Mesodermal cell (in vitro differentiated cells): ENCODE results near the gene TGM5.
"Not testable (repeated sequence)": the region's sequence is repeated elsewhere in the genome, so short reads cannot be mapped to it uniquely, and the experiment has no call there.

Source experiments
- H3K27ac ChIP-seq: 2 replicates; pipeline ENCODE4 v1.7.0; 2013; ENCODE audit warnings: mild to moderate bottlenecking, low read depth, low read length, moderate library complexity; ENCODE audit not compliant: severe bottlenecking
- H3K36me3 ChIP-seq: 2 replicates; pipeline ENCODE4 v1.7.1; 2013; ENCODE audit warnings: mild to moderate bottlenecking, low read length, moderate library complexity; ENCODE audit not compliant: control insufficient read depth, insufficient read depth
- H3K4me1 ChIP-seq: one replicate; pipeline ENCODE4 v1.7.1; 2013; ENCODE audit warnings: mild to moderate bottlenecking, low read length; ENCODE audit not compliant: insufficient read depth, control insufficient read depth, poor library complexity, severe bottlenecking
- H3K4me3 ChIP-seq: 2 replicates; pipeline ENCODE4 v1.7.0; 2013; ENCODE audit warnings: low read length, control low read depth, mild to moderate bottlenecking; ENCODE audit not compliant: insufficient read depth, poor library complexity, severe bottlenecking; ENCODE audit errors: extremely low read depth
- H3K9me3 ChIP-seq: 2 replicates; pipeline ENCODE4 v1.7.1; 2013; ENCODE audit warnings: mild to moderate bottlenecking, low read length, moderate library complexity; ENCODE audit not compliant: control insufficient read depth
- WGBS, 2 experiments: methylation state at CpG; one replicate each; pipeline ENCODE4 v1.1.5; 2013; ENCODE audit warnings: missing lambda C conversion rate in 2 of 2; ENCODE audit not compliant: insufficient coverage in 2 of 2; 5-methylcytosine and 5-hydroxymethylcytosine counted together

Gene TGM5

GRCh38 chr15:43275740-43276562, 9.2 kb upstream of the TGM5 start:
- no peak overlapping the region for H3K4me3 ChIP-seq
- 83 to 92% methylated on average over 12 to 14 of the region's 15 CpGs for WGBS, 2 experiments
- no peaks in the 10 kb centered on the region for H3K4me1 ChIP-seq
- no peaks in the 10 kb centered on the region for H3K9me3 ChIP-seq
- no peaks in the 10 kb centered on the region for H3K36me3 ChIP-seq
- H3K27ac ChIP-seq, result no peak overlapping the region

DNA sequence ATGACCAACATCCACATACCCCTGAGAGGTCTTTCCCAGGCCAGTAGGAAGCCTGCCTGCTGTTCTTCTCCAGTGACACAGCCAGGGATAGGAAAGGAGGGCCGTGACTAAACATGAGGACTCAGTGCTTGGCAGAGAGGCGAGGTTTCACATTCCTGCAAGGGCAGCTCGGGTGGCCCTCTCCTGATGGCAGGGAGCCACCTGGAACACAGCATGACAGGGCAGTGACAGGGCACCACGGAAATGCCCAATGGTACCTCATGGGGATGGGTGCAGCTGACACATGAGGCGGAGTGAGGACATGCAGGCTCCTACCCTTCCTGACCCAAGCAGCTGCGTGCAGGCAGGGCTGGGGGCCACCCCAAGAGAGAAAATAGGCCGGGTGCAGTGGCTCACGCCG, 7.4 kb upstream of the TGM5 start:
- Histone ChIP-seq H3K4me1 (no peaks in the 10 kb centered on the region), H3K4me3 (no peak overlapping the region), H3K36me3 (no peaks in the 10 kb centered on the region), H3K9me3 (no peaks in the 10 kb centered on the region), H3K27ac (no peak overlapping the region)
- WGBS, 2 experiments, result 88 to 93% methylated on average over 8 to 9 of the region's 9 CpGs

GRCh38 chr15:43273243-43273642, 6.5 kb upstream of the TGM5 start:
- Histone ChIP-seq H3K36me3 (no peaks in the 10 kb centered on the region), H3K4me1 (no peaks in the 10 kb centered on the region), H3K4me3 (no peak overlapping the region), H3K27ac (no peak overlapping the region), H3K9me3 (no peaks in the 10 kb centered on the region)
- WGBS, 2 experiments, result 80 to 84% methylated on average over 1 to 2 of the region's 2 CpGs

DNA sequence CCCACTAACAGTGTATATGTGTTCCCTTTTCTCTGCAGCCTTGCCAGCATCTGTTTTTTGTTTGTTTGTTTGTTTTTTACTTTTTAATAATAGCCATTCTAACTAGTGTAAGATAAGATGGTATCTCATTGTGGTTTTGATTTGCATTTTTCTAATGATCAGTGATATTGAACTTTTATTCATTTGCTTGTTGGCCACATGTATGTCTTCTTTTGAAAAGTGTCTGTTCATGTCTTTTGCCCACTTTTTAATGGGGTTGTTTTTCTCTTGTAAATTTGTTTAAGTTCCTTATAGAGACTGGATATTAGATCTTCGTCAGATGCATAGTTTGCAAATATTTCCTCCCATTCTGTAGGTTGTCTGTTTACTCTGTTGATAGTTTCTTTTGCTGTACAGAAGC, 5.2 kb upstream of the TGM5 start:
- not testable (repeated sequence) for H3K4me1 ChIP-seq, H3K36me3 ChIP-seq, H3K27ac ChIP-seq, H3K4me3 ChIP-seq, H3K9me3 ChIP-seq
- WGBS, 2 experiments, result no CpG with 5 or more reads among the region's 1 CpG

GRCh38 chr15:43270676-43271306, 4.1 kb upstream of the TGM5 start:
- Histone ChIP-seq H3K36me3 (no peaks in the 10 kb centered on the region), H3K4me1 (no peaks in the 10 kb centered on the region)
- 60 to 86% methylated on average over 1 to 3 of the region's 6 CpGs for WGBS, 2 experiments

DNA sequence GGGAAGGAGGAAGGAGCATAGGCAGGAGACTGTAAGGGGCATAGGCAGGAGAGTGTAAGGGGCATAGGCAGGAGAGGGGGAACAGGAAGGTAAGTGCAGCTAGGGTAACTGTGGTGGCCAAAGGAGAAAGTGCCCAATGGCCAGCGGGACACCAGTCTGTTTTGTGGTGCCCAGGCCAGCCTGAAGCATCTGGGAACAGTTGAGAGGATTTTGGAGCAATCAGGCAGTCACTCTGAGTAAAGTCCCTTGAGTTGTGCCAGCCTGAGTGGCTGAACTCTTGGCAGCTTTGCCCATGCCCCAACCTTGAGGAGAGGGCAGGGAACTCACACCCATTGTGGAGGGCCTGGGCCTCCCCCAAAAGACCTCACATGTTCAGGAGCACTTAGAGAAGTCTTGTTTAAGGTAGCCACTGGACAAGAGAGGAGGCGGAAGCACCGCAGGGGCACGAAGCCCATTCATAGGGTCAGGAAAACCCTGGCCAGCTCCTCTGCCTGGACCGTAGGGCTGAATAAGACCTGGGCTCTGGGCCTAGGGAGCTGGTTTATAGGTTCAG, 3.5 kb upstream of the TGM5 start:
- Histone ChIP-seq H3K27ac (no peak overlapping the region), H3K9me3 (no peaks in the 10 kb centered on the region), H3K36me3 (no peaks in the 10 kb centered on the region), H3K4me1 (no peaks in the 10 kb centered on the region), H3K4me3 (no peak overlapping the region)
- 86% methylated on average over 5 of the region's 5 CpGs for WGBS, 2 experiments

More at GRCh38 chr15:43270676-43271306, 4.1 kb upstream of the TGM5 start:
- no peak overlapping the region for H3K4me3 ChIP-seq
- no peak overlapping the region for H3K27ac ChIP-seq
- no peaks in the 10 kb centered on the region for H3K9me3 ChIP-seq

DNA sequence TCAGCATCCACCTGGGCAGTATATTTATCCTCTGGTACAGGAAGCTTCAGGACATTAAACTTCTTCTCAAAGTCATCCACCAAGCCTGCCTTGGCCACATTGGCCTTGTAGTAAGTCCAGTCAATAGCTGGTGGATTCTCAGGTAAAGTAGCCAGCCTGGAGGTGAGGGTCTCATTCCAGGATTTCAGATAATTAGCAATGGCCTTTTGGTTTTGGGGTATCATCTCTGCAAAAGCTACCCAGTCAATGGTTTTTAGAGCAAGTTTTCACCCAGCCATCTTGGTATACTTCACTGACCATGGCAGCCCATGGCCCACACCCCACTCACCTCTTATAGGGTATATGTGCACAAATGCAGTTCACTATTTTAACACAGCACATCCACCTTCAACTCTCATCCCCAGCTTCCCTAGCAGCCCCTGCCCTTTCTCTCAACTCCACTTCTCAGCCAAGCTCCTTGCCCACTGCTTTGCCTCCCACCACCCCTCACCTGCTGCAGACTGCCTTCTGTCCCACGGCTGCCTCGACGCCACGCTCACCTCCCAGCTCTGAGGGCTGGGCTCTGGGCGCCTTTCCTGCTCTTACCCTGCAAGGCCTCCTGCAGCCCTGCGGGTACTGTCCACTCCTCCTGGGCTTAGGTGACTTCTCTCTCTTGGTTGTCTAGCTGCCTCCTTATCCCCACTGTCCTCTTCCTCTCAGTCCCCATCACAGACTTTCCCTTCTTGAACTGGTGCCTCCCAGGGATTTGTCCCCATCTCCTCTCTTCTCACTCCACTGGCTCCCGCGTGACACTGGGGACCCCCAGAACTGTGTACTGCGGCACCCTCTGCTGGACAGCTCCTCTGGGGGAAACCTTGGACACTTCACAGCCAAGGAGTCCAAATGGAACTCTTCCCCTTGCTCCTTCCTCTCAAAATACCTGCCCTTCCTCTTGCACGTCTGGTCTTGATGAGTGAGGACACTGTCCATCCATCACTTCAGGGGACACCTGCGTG, 1.7 kb upstream of the TGM5 start:
- no peaks in the 10 kb centered on the region for H3K4me1 ChIP-seq
- no peaks in the 10 kb centered on the region for H3K36me3 ChIP-seq
- H3K4me3 ChIP-seq, result no peak overlapping the region
- no peaks in the 10 kb centered on the region for H3K9me3 ChIP-seq
- no peak overlapping the region for H3K27ac ChIP-seq
- WGBS, 2 experiments, result 61 to 64% methylated on average over 9 to 11 of the region's 11 CpGs

DNA sequence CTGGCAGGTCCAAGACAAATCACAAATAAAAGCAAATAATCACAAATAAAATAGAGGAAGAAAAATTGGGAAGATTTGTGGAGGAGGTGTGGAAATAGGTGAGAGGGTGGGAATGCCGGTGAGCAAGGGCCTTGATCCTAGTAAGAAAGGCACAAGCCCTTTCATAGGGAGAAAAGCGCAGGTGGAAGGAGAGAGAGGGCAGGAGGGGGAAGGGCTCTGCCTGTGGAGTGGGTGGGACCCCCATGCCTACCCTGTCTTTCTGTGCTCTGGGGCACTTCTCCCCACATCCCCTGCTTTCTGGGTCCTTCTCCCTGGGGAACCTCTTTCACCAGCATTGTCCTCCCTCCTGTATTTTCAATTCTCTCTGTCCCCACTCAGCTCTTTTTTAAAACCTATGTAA, 711 bp upstream of the TGM5 start:
- no peaks in the 10 kb centered on the region for H3K9me3 ChIP-seq
- no peak overlapping the region for H3K4me3 ChIP-seq
- 83 to 100% methylated on average over 1 of the region's 2 CpGs for WGBS, 2 experiments
- no peaks in the 10 kb centered on the region for H3K4me1 ChIP-seq
- H3K36me3 ChIP-seq, result no peaks in the 10 kb centered on the region
- no peak overlapping the region for H3K27ac ChIP-seq

- H3K9me3 ChIP-seq, result no peaks in the 10 kb centered on the region
- no peak overlapping the region for H3K27ac ChIP-seq
- no peaks in the 10 kb centered on the region for H3K36me3 ChIP-seq
- WGBS, 2 experiments, result 91 to 100% methylated on average over 1 of the region's 2 CpGs
- H3K4me1 ChIP-seq, result no peaks in the 10 kb centered on the region
- no peak overlapping the region for H3K4me3 ChIP-seq
These were observed 342 bp downstream of the TGM5 start for GRCh38 chr15:43266386-43266785.

DNA sequence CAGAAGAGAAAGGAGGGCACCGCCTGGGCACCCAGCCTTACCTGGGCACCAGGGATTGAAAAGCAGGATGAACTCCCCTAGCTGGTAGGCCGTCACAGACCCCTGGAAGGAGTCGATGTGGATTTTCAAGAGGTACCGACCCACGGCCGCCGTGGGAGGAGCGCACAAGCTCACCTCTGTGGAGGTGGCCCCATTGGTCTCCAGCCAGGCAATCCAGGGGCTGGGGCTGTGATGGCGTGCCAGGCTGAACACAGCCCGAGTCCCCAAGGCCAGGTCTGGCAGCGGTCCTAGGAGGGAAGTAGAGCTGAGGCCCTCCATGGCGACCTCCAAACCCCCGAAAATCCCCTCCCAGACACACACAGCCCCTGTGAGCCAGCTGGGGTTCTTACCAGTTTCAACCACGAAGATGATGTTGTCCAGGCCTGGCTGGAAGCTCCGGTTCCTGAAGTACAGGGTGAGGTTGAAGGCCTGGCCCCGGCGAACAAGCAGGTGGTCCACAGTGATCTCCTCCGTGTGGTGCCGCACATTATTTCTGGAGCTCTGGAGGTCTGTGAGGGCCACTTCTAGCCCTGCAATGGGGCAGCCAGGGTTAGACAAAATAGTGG, 6.6 kb downstream of the TGM5 start:
- Histone ChIP-seq H3K36me3 (no peaks in the 10 kb centered on the region), H3K27ac (no peak overlapping the region), H3K4me3 (no peak overlapping the region), H3K9me3 (no peaks in the 10 kb centered on the region), H3K4me1 (no peaks in the 10 kb centered on the region)
- WGBS, 2 experiments, result 91 to 92% methylated on average over 16 to 17 of the region's 19 CpGs
